ENCODE data around the gene ASIC1.

ASIC1 gene

GRCh38 chr12:50074936-50075807, 17.8 kb downstream of the ASIC1 start:
- TF ChIP-seq FOXM1 (IDR thresholded peaks at IDR 0.05; ENCODE audit: borderline replicate concordance): no peak
- TF ChIP-seq HDGF (IDR thresholded peaks at IDR 0.05; ENCODE audit: borderline replicate concordance): 0 out of 2 replicates have a peak, but pooled peaks have one; percentile 41
- POLR2A ChIA-PET: interaction anchor here (2.4 kb wide), 1 partner anchor 10 kb away, joined by 11 read pairs; the partner anchor contains the start of gene SMARCD1

DNA sequence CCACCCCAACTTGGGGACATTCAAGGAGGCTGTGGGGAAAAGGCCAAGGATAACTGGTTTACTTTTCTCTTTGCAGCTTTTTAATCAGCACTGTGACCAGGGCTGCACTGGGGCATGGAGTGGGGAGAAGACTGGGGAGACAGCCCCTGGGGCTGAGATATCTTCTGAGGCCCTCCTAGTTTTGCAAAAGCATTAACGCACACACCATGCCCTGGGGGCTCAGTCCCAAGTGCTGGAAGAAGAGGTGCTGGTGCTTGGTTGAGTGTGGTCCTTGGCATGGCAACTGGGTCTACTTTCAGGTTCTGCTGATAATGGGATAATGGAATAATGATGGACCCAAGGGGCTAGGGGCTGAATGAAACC, 18.4 kb downstream of the ASIC1 start:
- TF ChIP-seq TARDBP (IDR thresholded peaks at IDR 0.05) (no peak), ARNT (IDR thresholded peaks at IDR 0.05) (no peak), NFRKB (IDR thresholded peaks at IDR 0.05) (no peak), FOXK2 (IDR thresholded peaks at IDR 0.05) (no peak), LEF1 (IDR thresholded peaks at IDR 0.05; ENCODE audit: borderline replicate concordance) (no peak), SP1 (IDR thresholded peaks at IDR 0.05) (no peak), BHLHE40 (IDR thresholded peaks at IDR 0.05; ENCODE audit: borderline replicate concordance) (no peak), ZNF384 (IDR thresholded peaks at IDR 0.05) (no peak), HDGF (IDR thresholded peaks at IDR 0.05; ENCODE audit: borderline replicate concordance) (no peak), ELF4 (IDR thresholded peaks at IDR 0.05) (no peak)
- TF ChIP-seq, protein P1, sequence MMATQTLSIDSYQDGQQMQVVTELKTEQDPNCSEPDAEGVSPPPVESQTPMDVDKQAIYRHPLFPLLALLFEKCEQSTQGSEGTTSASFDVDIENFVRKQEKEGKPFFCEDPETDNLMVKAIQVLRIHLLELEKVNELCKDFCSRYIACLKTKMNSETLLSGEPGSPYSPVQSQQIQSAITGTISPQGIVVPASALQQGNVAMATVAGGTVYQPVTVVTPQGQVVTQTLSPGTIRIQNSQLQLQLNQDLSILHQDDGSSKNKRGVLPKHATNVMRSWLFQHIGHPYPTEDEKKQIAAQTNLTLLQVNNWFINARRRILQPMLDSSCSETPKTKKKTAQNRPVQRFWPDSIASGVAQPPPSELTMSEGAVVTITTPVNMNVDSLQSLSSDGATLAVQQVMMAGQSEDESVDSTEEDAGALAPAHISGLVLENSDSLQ (IDR thresholded peaks at IDR 0.05): no peak
- DNase-seq (ENCODE audit: extremely low spot score): no peak
- POLR2A ChIA-PET: interaction anchor here (2.4 kb wide), 1 partner anchor 9 kb away, joined by 11 read pairs; the partner anchor contains the start of gene SMARCD1
- CTCF ChIA-PET: no interaction called here

More at GRCh38 chr12:50074936-50075807, 17.8 kb downstream of the ASIC1 start:
- peak; percentile 85 for DNase-seq (ENCODE audit: extremely low spot score)
- CTCF ChIA-PET: interaction anchor here (0.7 to 1.8 kb wide), 5 partner anchors 35 to 239 kb away, joined by 3 to 5 read pairs (median 3); no protein-coding TSS in a partner anchor

DNA sequence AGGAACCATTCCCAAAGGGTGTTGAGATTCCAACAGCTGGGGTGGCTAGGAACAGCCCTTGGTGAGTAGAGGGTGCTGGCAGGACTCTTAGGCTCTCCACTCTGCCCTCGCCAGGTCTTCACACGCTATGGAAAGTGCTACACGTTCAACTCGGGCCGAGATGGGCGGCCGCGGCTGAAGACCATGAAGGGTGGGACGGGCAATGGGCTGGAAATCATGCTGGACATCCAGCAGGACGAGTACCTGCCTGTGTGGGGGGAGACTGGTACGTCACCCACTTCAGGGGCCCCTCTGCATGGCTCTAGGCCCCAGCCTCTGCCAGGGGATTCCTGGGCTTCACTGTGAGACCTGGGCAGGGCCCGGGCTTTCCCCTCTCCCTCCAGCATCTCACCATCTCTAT, 19.7 kb downstream of the ASIC1 start:
- ChIA-PET CTCF (no interaction called here), POLR2A (no interaction called here)
- no peak for DNase-seq (ENCODE audit: extremely low spot score)
- TF ChIP-seq, protein P1 (IDR thresholded peaks at IDR 0.05): no peak
- TF ChIP-seq FOXM1 (IDR thresholded peaks at IDR 0.05; ENCODE audit: borderline replicate concordance): no peak
- TF ChIP-seq BHLHE40 (IDR thresholded peaks at IDR 0.05; ENCODE audit: borderline replicate concordance): no peak
- no peak for TF ChIP-seq FOXK2 (IDR thresholded peaks at IDR 0.05)
- TF ChIP-seq ZNF384 (IDR thresholded peaks at IDR 0.05): no peak
- TF ChIP-seq CTBP1 (IDR thresholded peaks at IDR 0.05; ENCODE audit: borderline replicate concordance): no peak
- no peak for TF ChIP-seq ARNT (IDR thresholded peaks at IDR 0.05)
- no peak for TF ChIP-seq NFRKB (IDR thresholded peaks at IDR 0.05)
- TF ChIP-seq HDGF (IDR thresholded peaks at IDR 0.05; ENCODE audit: borderline replicate concordance): no peak
- no peak for TF ChIP-seq TARDBP (IDR thresholded peaks at IDR 0.05)
- no peak for TF ChIP-seq L3MBTL2 (conservative IDR thresholded peaks at IDR 0.05)
- TF ChIP-seq SUZ12 (IDR thresholded peaks at IDR 0.05): no peak
- TF ChIP-seq FOXA1 (IDR thresholded peaks at IDR 0.05): no peak
- no peak for TF ChIP-seq LEF1 (IDR thresholded peaks at IDR 0.05; ENCODE audit: borderline replicate concordance)
- no peak for TF ChIP-seq SP1 (IDR thresholded peaks at IDR 0.05)
- TF ChIP-seq ELF4 (IDR thresholded peaks at IDR 0.05): no peak

DNA sequence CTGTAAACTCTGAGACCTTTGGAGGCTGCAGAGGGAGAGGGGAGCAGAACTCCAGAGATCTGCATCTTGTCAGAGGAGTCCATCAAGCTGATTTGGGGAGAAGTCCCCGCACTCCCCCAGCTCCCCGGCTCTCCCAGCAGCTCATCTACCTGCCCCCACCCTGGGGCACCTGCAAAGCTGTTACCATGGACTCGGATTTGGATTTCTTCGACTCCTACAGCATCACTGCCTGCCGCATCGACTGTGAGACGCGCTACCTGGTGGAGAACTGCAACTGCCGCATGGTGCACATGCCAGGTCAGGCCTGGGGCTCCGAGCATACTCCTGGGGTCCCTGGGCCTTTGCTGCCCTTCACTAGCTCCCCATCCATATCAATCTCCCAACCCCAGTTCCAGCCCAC, 20.9 kb downstream of the ASIC1 start:
- ChIA-PET CTCF (no interaction called here), POLR2A (interaction anchor here (0.7 kb wide), 1 partner anchor 89 kb away, joined by 3 read pairs; the partner anchor contains the start of gene CERS5)
- no peak for DNase-seq (ENCODE audit: extremely low spot score)
- TF ChIP-seq FOXM1 (IDR thresholded peaks at IDR 0.05; ENCODE audit: borderline replicate concordance) (no peak), FOXA1 (IDR thresholded peaks at IDR 0.05) (no peak), CTBP1 (IDR thresholded peaks at IDR 0.05; ENCODE audit: borderline replicate concordance) (no peak), FOXK2 (IDR thresholded peaks at IDR 0.05) (no peak), SP1 (IDR thresholded peaks at IDR 0.05) (no peak)

DNA sequence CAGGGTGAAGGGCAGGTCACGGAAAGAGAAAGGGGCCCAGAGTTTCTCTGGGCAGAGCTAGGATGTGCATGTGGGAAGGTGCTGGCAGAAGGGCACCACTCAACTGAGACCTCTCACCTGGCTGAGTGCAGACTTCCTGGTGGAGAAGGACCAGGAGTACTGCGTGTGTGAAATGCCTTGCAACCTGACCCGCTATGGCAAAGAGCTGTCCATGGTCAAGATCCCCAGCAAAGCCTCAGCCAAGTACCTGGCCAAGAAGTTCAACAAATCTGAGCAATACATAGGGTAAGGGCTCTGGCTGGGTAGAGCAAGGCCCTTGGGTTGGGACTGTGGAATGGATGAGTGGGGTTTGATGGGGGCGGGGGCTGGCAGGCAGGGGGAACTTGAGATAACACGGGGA, 22.4 kb downstream of the ASIC1 start:
- CTCF ChIA-PET: no interaction called here
- TF ChIP-seq SUZ12 (IDR thresholded peaks at IDR 0.05) (no peak), L3MBTL2 (conservative IDR thresholded peaks at IDR 0.05) (no peak), LEF1 (IDR thresholded peaks at IDR 0.05; ENCODE audit: borderline replicate concordance) (no peak), SP1 (IDR thresholded peaks at IDR 0.05) (no peak), ARNT (IDR thresholded peaks at IDR 0.05) (no peak), FOXM1 (IDR thresholded peaks at IDR 0.05; ENCODE audit: borderline replicate concordance) (no peak), FOXK2 (IDR thresholded peaks at IDR 0.05) (no peak), BHLHE40 (IDR thresholded peaks at IDR 0.05; ENCODE audit: borderline replicate concordance) (no peak), NFRKB (IDR thresholded peaks at IDR 0.05) (no peak), CTBP1 (IDR thresholded peaks at IDR 0.05; ENCODE audit: borderline replicate concordance) (no peak), ELF4 (IDR thresholded peaks at IDR 0.05) (no peak), ZNF384 (IDR thresholded peaks at IDR 0.05) (no peak)
- POLR2A ChIA-PET: no interaction called here
- DNase-seq (ENCODE audit: extremely low spot score): no peak

DNA sequence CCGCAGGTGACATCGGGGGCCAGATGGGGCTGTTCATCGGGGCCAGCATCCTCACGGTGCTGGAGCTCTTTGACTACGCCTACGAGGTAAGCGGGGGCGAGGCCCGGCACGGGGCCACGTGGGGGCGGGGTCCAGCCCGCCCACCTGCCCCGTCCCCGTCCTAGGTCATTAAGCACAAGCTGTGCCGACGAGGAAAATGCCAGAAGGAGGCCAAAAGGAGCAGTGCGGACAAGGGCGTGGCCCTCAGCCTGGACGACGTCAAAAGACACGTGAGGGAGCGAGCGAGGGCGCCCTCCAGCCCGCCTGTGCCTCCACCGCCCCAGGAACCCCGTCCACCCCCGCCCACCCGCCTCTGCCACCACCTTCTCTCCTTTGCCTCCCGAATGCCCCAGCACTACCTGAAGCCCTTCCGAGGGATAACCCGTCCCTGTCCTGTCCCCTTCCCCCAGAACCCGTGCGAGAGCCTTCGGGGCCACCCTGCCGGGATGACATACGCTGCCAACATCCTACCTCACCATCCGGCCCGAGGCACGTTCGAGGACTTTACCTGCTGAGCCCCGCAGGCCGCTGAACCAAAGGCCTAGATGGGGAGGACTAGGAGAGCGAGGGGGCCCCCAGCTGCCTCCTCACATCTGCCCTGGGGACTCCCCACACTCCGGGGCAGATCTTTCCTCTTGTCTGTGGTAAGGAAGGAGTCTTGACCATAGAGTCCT, 23.9 kb downstream of the ASIC1 start:
- CTCF ChIA-PET: interaction anchor here (1.4 kb wide), 1 partner anchor 30 kb away, joined by 3 read pairs; the partner anchor contains the start of gene COX14
- POLR2A ChIA-PET: no interaction called here
- DNase-seq (ENCODE audit: extremely low spot score): no peak

More for the DNA sequence above, 23.9 kb downstream of the ASIC1 start:
- no peak for TF ChIP-seq SUZ12 (IDR thresholded peaks at IDR 0.05)
